Naive thymus-derived CD4-positive, alpha-beta T cell (primary cell): Measurements from ENCODE around the gene IL23R. TPM values are rescaled to one million over a fixed set of nuclear protein-coding genes. Genes with fewer than 3 reads are reported as not detected.

Source experiments
- ATAC-seq: fragments of 150-1000 bp; cut with Tn5 transposase; 2 replicates; pipeline ENCODE4 v1.10.0; 2021; ENCODE audit warnings: mild to moderate bottlenecking, moderate library complexity
- CTCF ChIA-PET: fragments of 350-600 bp; sonication (Branson Sonifier 250); formaldehyde crosslinking; loops from one replicate; lab custom pipeline; 2021; ENCODE audit warnings: antibody characterized with exemption; lab: Charles Lee
- POLR2A ChIA-PET: fragments of 350-600 bp; sonication (Branson Sonifier 250); formaldehyde crosslinking; loops from one replicate; lab custom pipeline; 2021; ENCODE audit warnings: antibody characterized with exemption, inconsistent platforms; lab: Charles Lee
- DNase-seq, 9 donors: peaks; one replicate each; pipeline versions ENCODE4 v3.0.0 to v3.0.0-alpha.2; 2020 to 2022; ENCODE audit warnings: mixed read lengths in 1 of 9
- H3K27ac ChIP-seq: one replicate; pipeline ENCODE4 v1.7.0; 2013; ENCODE audit warnings: mild to moderate bottlenecking, low read depth, low read length, moderate library complexity
- H3K27me3 ChIP-seq, 2 donors: one replicate each; pipeline ENCODE4 v1.7.0; 2013; ENCODE audit warnings: low read length in 2 of 2, mild to moderate bottlenecking in 2 of 2, moderate library complexity in 2 of 2; ENCODE audit not compliant: control insufficient read depth in 2 of 2, insufficient read depth in 2 of 2
- H3K36me3 ChIP-seq, 3 experiments: 1 replicate in 2 of 3; 2 replicates in 1 of 3; pipeline ENCODE4 v1.7.0; 2013; ENCODE audit warnings: low read length in 3 of 3, mild to moderate bottlenecking in 3 of 3, moderate library complexity in 1 of 3; ENCODE audit not compliant: insufficient read depth in 3 of 3, control insufficient read depth in 2 of 3
- H3K4me1 ChIP-seq, 2 donors: one replicate each; pipeline ENCODE4 v1.7.0; 2013; ENCODE audit warnings: low read length in 2 of 2, mild to moderate bottlenecking in 2 of 2, moderate library complexity in 1 of 2; ENCODE audit not compliant: control insufficient read depth in 2 of 2, insufficient read depth in 2 of 2
- H3K4me3 ChIP-seq: 2 replicates; pipeline ENCODE4 v1.7.0; 2013; ENCODE audit warnings: mild to moderate bottlenecking, low read length
- H3K9me3 ChIP-seq, 3 experiments: 1 replicate in 2 of 3; 2 replicates in 1 of 3; pipeline ENCODE4 v1.7.0; 2013; ENCODE audit warnings: low read length in 3 of 3; ENCODE audit not compliant: control insufficient read depth in 2 of 3
- H3K27ac Mint-ChIP-seq, 9 donors: one replicate each; pipeline ENCODE4 v1.8.0; 2020 to 2022; ENCODE audit warnings: mixed read lengths in 9 of 9, mild to moderate bottlenecking in 8 of 9, moderate library complexity in 5 of 9, inconsistent platforms in 2 of 9
- H3K27me3 Mint-ChIP-seq, 5 donors: one replicate each; pipeline ENCODE4 v1.8.0; 2021 to 2022; ENCODE audit warnings: mixed read lengths in 5 of 5, mild to moderate bottlenecking in 1 of 5
- H3K36me3 Mint-ChIP-seq, 5 donors: one replicate each; pipeline ENCODE4 v1.8.0; 2020 to 2022; ENCODE audit warnings: mixed read lengths in 5 of 5, mild to moderate bottlenecking in 3 of 5, inconsistent platforms in 1 of 5
- H3K4me1 Mint-ChIP-seq, 7 donors: one replicate each; pipeline ENCODE4 v1.8.0; 2020 to 2022; ENCODE audit warnings: mixed read lengths in 7 of 7, mild to moderate bottlenecking in 3 of 7, inconsistent platforms in 1 of 7
- H3K4me3 Mint-ChIP-seq, 10 donors: one replicate each; pipeline ENCODE4 v1.8.0; 2020 to 2022; ENCODE audit warnings: mild to moderate bottlenecking in 10 of 10, mixed read lengths in 10 of 10, moderate library complexity in 6 of 10, inconsistent platforms in 2 of 10
- H3K9me3 Mint-ChIP-seq, 11 donors: one replicate each; pipeline ENCODE4 v1.8.0; 2020 to 2022; ENCODE audit warnings: mixed read lengths in 11 of 11, mild to moderate bottlenecking in 4 of 11, inconsistent platforms in 1 of 11, moderate library complexity in 1 of 11
- intact Hi-C, 2 donors: fragments of 100-400 bp; cut with micrococcal nuclease; formaldehyde crosslinking; loops; one replicate each; pipeline ENCODE4 v1.15.1; 2023
- polyA plus RNA-seq, 2 donors: library from polyadenylated mRNA; unstranded; fragments of 300-500 nt; fragmentation: Illumina TruSeq; gene quantifications; one replicate each; pipeline ENCODE4 v1.2.3, GENCODE V29; 2021
- total RNA-seq, 6 experiments: library from RNA in 5 of 6; stranded (reverse) in 5 of 6; gene quantifications; 1 replicate in 5 of 6; 2 replicates in 1 of 6; pipeline ENCODE4 v1.2.3 and lab custom pipeline; 2021 to 2026

Gene IL23R
- total and polyA plus RNA-seq, 7 experiments from 2014 or later: 0.09 to 0.48 (median 0.17) TPM; not detected in 4

DNA sequence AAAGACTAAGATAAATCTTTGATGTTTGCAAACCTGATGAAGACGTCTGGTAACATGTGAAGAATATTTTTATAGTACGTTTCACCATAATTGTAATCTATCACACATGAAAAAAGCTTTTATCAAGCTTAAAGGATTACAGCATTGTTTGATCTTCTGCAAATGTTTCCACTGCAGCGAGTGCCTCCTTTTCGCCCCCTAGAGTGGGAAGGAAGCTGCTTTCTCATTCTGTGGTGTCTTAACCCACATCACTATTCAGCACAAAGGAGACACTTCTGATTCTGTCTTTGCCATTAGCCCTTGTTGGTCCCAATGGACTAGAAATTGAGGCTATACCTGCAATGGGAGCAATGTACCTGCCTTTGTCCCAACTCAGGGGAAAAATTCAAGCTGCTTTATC, 95.4 kb downstream of the IL23R start:
- H3K27me3 Mint-ChIP-seq: no peaks in the 10 kb centered on the region
- H3K4me1 Mint-ChIP-seq: peaks cover 12 to 44% (median 31%) of the 10 kb centered on the region in 7 donors
- ChIA-PET CTCF (interaction anchor here (0.5 to 1.9 kb wide), 8 partner anchors 10 to 266 kb away, joined by 3 to 10 read pairs (median 3); no protein-coding TSS in a partner anchor), POLR2A (interaction anchor here (0.6 kb wide), 1 partner anchor 37 kb away, joined by 4 read pairs; no protein-coding TSS in a partner anchor)
- Histone ChIP-seq H3K27me3 (no peaks in the 10 kb centered on the region), H3K4me1 (peaks cover 17 to 22% of the 10 kb centered on the region in 2 donors), H3K36me3 (no peaks in the 10 kb centered on the region), H3K4me3 (no peak overlapping the region), H3K27ac (no peak overlapping the region), H3K9me3 (no peaks in the 10 kb centered on the region)
- DNase-seq: peak in 8 of 9 donors; percentile 24 to 67 (median 57)
- peak overlapping the region in 7 of 10 donors; percentile 17 to 73 (median 34) for H3K4me3 Mint-ChIP-seq
- peaks cover 0 to 3% (median 0%) of the 10 kb centered on the region in 11 donors for H3K9me3 Mint-ChIP-seq
- H3K36me3 Mint-ChIP-seq: peaks cover 0 to 4% (median 0%) of the 10 kb centered on the region in 5 donors
- peak; percentile 52 for ATAC-seq
- intact Hi-C loops: loop anchor here (1.0 to 5.0 kb wide), 8 partner anchors 13 to 496 kb away; partner anchors contain the start of genes GADD45A (in 1 of the 2) and SERBP1 (in 1 of the 2)
- H3K27ac Mint-ChIP-seq: peak overlapping the region in 1 of 9 donors; percentile 8

DNA sequence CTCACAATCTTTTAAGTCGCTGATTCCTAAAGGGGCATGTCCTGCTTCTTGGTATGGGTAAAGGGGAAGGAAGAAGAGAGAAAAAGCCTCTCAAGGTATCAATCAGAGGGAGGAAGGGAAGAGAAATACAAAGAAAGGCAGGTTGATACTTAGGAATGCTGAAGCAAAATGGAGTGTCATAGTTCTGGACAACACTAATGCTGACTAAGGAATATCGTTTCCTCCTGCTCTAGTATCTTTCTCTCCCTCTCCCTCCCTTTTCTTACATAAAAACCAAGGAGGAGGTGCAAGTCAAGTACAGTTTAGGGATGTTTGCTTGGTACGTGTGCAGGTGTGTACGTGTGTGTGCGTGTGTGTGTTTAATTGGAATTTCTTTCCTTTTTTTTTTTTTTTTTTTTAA, 96.5 kb downstream of the IL23R start:
- H3K36me3 ChIP-seq: no peaks in the 10 kb centered on the region
- H3K27me3 ChIP-seq: no peaks in the 10 kb centered on the region
- Mint-ChIP-seq H3K9me3 (peaks cover 0 to 3% (median 0%) of the 10 kb centered on the region in 11 donors), H3K4me1 (peaks cover 12 to 44% (median 31%) of the 10 kb centered on the region in 7 donors), H3K27me3 (no peaks in the 10 kb centered on the region), H3K4me3 (no peak overlapping the region), H3K27ac (peak overlapping the region in 1 of 9 donors; percentile 8), H3K36me3 (peaks cover 0 to 6% (median 0%) of the 10 kb centered on the region in 5 donors)
- DNase-seq: no peak
- no peak overlapping the region for H3K27ac ChIP-seq
- intact Hi-C loops: loop anchor here in 1 of 2 donors (5.0 kb wide), 1 partner anchor 170 kb away; the partner anchor contains the start of gene SERBP1
- ChIA-PET POLR2A (interaction anchor here (0.8 kb wide), 1 partner anchor 16 kb away, joined by 4 read pairs; no protein-coding TSS in a partner anchor), CTCF (interaction anchor here (0.8 to 1.9 kb wide), 2 partner anchors 49 to 84 kb away, joined by 4 to 10 read pairs; no protein-coding TSS in a partner anchor)
- ATAC-seq: no peak
- no peaks in the 10 kb centered on the region for H3K9me3 ChIP-seq
- H3K4me3 ChIP-seq: no peak overlapping the region
- peaks cover 17 to 22% of the 10 kb centered on the region in 2 donors for H3K4me1 ChIP-seq

DNA sequence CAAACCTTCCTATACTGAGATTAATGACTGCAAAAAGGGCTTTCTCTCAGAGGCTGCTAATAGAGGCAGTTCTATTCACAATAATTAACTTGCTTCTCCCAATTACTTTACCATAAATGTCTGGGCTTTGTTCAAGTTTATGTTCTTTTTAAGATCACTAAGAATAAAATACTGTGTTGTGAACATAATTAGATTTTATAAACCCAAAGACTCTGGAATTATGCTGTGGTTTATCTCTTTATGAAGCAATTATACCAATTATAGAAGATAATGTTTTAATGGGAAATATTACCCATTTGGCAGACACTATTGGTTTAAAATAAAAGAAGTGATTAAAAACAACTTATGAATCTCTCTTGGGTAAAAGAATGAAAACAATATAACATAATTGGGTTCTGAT, 97.9 kb downstream of the IL23R start:
- Histone ChIP-seq H3K9me3 (no peaks in the 10 kb centered on the region), H3K36me3 (no peaks in the 10 kb centered on the region), H3K4me1 (peaks cover 17 to 22% of the 10 kb centered on the region in 2 donors), H3K4me3 (no peak overlapping the region), H3K27me3 (no peaks in the 10 kb centered on the region), H3K27ac (no peak overlapping the region)
- ATAC-seq: no peak
- Mint-ChIP-seq H3K27me3 (no peaks in the 10 kb centered on the region), H3K4me1 (peaks cover 12 to 44% (median 31%) of the 10 kb centered on the region in 7 donors), H3K27ac (peak overlapping the region in 3 of 9 donors; percentile 0 to 61 (median 53)), H3K4me3 (peak overlapping the region in 1 of 10 donors; percentile 73), H3K36me3 (peaks cover 0 to 8% (median 0%) of the 10 kb centered on the region in 5 donors), H3K9me3 (no peaks in the 10 kb centered on the region)
- ChIA-PET CTCF (no interaction called here), POLR2A (no interaction called here)
- intact Hi-C loops: loop anchor here (2.0 to 5.0 kb wide), 2 partner anchors 77 to 168 kb away; partner anchors contain the start of gene SERBP1 (in 1 of the 2)
- DNase-seq: no peak

DNA sequence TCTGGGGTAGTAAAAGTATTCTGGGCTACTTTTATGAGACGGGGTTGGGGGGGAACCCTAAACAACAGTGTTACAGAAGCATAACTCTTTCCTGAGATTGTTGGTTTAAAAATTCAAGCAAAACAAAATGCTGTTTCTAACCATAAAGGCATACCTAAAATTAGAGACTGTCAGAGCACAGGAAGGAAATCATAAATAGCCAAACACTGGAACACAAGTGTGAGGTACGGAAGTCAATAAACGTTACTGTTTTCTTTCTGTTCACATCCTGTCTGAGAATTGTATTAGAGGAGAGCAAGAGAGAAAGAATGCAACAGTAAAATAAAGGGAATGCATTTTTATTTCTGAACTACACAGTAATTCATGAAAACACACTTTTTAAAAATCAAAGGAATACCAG, 98.6 kb downstream of the IL23R start:
- H3K27me3 ChIP-seq: no peaks in the 10 kb centered on the region
- H3K36me3 Mint-ChIP-seq: peaks cover 0 to 8% (median 0%) of the 10 kb centered on the region in 5 donors
- ATAC-seq (peak; percentile 44), DNase-seq (peak in 5 of 9 donors; percentile 1 to 13 (median 7))
- H3K27ac ChIP-seq: no peak overlapping the region
- H3K36me3 ChIP-seq: no peaks in the 10 kb centered on the region
- peak overlapping the region in 7 of 9 donors; percentile 14 to 85 (median 36) for H3K27ac Mint-ChIP-seq
- peak overlapping the region in 8 of 10 donors; percentile 58 to 80 (median 70) for H3K4me3 Mint-ChIP-seq
- intact Hi-C loops: loop anchor here (1.0 to 5.0 kb wide), 3 partner anchors 9 to 167 kb away; partner anchors contain the start of gene SERBP1 (in 1 of the 2)
- no peaks in the 10 kb centered on the region for H3K9me3 Mint-ChIP-seq
- ChIA-PET CTCF (no interaction called here), POLR2A (no interaction called here)
- H3K9me3 ChIP-seq: no peaks in the 10 kb centered on the region
- H3K4me1 ChIP-seq: peaks cover 17 to 22% of the 10 kb centered on the region in 2 donors
- peak overlapping the region; percentile 6 for H3K4me3 ChIP-seq
- H3K27me3 Mint-ChIP-seq: no peaks in the 10 kb centered on the region
- peaks cover 12 to 44% (median 31%) of the 10 kb centered on the region in 7 donors for H3K4me1 Mint-ChIP-seq

DNA sequence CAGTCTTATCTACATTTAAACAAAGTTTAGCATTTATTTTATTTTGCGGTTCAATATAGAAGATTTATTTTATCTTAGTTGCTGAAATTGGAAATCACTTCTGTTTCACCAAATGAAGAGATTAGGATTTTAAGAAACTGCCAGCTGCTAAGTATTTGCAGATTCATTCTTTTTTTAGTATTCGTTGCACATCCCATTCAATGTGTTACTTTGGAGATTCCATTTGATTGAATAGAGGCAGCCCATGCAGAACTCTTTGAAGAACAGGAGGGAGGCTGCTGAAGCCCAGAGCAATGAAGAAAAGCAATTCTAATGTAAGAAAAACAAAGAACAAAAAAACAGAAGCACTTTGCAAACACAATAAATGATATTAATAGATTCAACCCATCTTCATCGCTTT, 102.8 kb downstream of the IL23R start:
- ChIA-PET CTCF (no interaction called here), POLR2A (no interaction called here)
- no peak overlapping the region for H3K4me3 Mint-ChIP-seq
- DNase-seq: no peak
- Histone ChIP-seq H3K27ac (no peak overlapping the region), H3K9me3 (no peaks in the 10 kb centered on the region), H3K4me3 (no peak overlapping the region), H3K27me3 (no peaks in the 10 kb centered on the region), H3K36me3 (no peaks in the 10 kb centered on the region), H3K4me1 (peaks cover 9 to 10% of the 10 kb centered on the region in 2 donors)
- H3K4me1 Mint-ChIP-seq: peaks cover 6 to 36% (median 9%) of the 10 kb centered on the region in 7 donors
- no peak overlapping the region for H3K27ac Mint-ChIP-seq
- peaks cover 0 to 32% (median 4%) of the 10 kb centered on the region in 5 donors for H3K36me3 Mint-ChIP-seq
- peaks cover 0 to 25% (median 6%) of the 10 kb centered on the region in 11 donors for H3K9me3 Mint-ChIP-seq
- intact Hi-C loops: no loop called here
- ATAC-seq: no peak
- no peaks in the 10 kb centered on the region for H3K27me3 Mint-ChIP-seq

DNA sequence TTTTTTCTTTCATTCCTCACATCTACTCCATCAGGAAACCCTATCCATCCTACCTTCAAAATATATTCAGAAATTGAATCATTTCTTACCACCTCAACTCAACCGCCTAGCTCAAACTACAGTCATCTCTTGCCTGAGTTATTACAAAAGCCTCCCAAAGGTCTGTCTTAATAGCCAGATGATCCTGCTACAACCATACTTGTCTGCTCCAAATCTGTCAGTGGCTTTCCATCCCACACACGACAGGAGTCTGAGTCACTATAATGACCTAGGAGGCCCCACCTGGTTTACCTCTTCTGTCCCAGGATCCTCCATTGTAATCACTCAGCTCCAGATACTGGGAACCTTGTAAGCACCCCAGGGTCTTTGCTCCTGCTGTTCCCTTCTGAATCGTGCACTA, 104.3 kb downstream of the IL23R start:
- ChIA-PET POLR2A (interaction anchor here (0.7 kb wide), 1 partner anchor 1566 kb away, joined by 3 read pairs; no protein-coding TSS in a partner anchor), CTCF (no interaction called here)
- Mint-ChIP-seq H3K9me3 (peaks cover 0 to 27% (median 6%) of the 10 kb centered on the region in 11 donors), H3K27me3 (no peaks in the 10 kb centered on the region), H3K4me1 (peaks cover 0 to 42% (median 12%) of the 10 kb centered on the region in 7 donors), H3K27ac (no peak overlapping the region), H3K4me3 (no peak overlapping the region), H3K36me3 (peaks cover 0 to 32% (median 4%) of the 10 kb centered on the region in 5 donors)
- no peaks in the 10 kb centered on the region for H3K27me3 ChIP-seq
- H3K27ac ChIP-seq: no peak overlapping the region
- H3K36me3 ChIP-seq: no peaks in the 10 kb centered on the region
- peaks cover 0 to 3% of the 10 kb centered on the region in 2 donors for H3K4me1 ChIP-seq
- no peaks in the 10 kb centered on the region for H3K9me3 ChIP-seq
- no peak overlapping the region for H3K4me3 ChIP-seq
- intact Hi-C loops: no loop called here
- ATAC-seq (no peak), DNase-seq (no peak)
